ENCODE measurements around the gene P2RY8.
"Not testable (repeated sequence)": the region's sequence is repeated elsewhere in the genome, so short reads cannot be mapped to it uniquely, and the experiment has no call there.

P2RY8 gene

DNA sequence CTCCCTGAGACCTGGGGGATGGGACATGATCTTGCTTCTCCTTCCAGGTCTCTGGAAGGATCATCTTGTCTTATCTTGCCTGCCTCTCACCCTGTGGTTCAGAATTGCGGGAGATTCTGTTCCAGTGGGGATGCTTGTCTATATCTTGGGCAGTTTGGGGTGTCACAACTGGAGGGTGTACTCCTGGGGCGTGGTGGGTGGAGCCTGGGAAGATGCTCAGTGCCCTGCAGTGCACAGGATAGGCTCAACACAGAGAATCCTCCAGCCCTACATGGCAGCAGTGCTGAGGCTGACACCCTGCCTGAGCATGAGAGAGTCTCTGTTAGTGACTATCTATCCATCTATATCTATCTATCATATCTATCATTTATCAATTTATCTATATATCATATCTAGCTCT is 7.7 kb downstream of the P2RY8 start:
- TF ChIP-seq YY1 (IDR thresholded peaks at IDR 0.05; ENCODE audit: insufficient read depth, insufficient read length) (no peak), SUZ12 (IDR thresholded peaks at IDR 0.05; ENCODE audit: extremely low read depth, insufficient read depth, insufficient read length) (no peak), ZNF274 (IDR thresholded peaks at IDR 0.05; ENCODE audit: low read depth, low read length) (no peak)
- Histone ChIP-seq H3K36me3 (ENCODE audit: insufficient read depth, insufficient read length, low read length) (no peaks in the 10 kb centered on the region), H3K27me3 (ENCODE audit: insufficient read depth, insufficient read length) (peaks cover 10% of the 10 kb centered on the region), H3K4me3 (ENCODE audit: insufficient read length, low read depth) (no peak overlapping the region), H3K9me3 (ENCODE audit: insufficient read depth, low read length) (no peaks in the 10 kb centered on the region), H3K4me1 (ENCODE audit: insufficient read depth, insufficient read length) (peaks cover 2% of the 10 kb centered on the region), H3K9ac (ENCODE audit: insufficient read length, low read depth) (no peak overlapping the region)
- DNase-seq (ENCODE audit: low read depth, low spot score) = no peak

- TF ChIP-seq ZNF274 (IDR thresholded peaks at IDR 0.05; ENCODE audit: low read depth, low read length) (no peak), YY1 (IDR thresholded peaks at IDR 0.05; ENCODE audit: insufficient read depth, insufficient read length) (no peak), SUZ12 (IDR thresholded peaks at IDR 0.05; ENCODE audit: extremely low read depth, insufficient read depth, insufficient read length) (no peak)
- no peak for DNase-seq (ENCODE audit: low read depth, low spot score)
- Histone ChIP-seq H3K27me3 (ENCODE audit: insufficient read depth, insufficient read length) (peaks cover 10% of the 10 kb centered on the region), H3K4me3 (ENCODE audit: insufficient read length, low read depth) (no peak overlapping the region), H3K9ac (ENCODE audit: insufficient read length, low read depth) (no peak overlapping the region), H3K36me3 (ENCODE audit: insufficient read depth, insufficient read length, low read length) (no peaks in the 10 kb centered on the region), H3K9me3 (ENCODE audit: insufficient read depth, low read length) (no peaks in the 10 kb centered on the region), H3K4me1 (ENCODE audit: insufficient read depth, insufficient read length) (no peaks in the 10 kb centered on the region)
These were observed 8.1 kb downstream of the P2RY8 start for GRCh38 chrX:1528884-1529203.

DNA sequence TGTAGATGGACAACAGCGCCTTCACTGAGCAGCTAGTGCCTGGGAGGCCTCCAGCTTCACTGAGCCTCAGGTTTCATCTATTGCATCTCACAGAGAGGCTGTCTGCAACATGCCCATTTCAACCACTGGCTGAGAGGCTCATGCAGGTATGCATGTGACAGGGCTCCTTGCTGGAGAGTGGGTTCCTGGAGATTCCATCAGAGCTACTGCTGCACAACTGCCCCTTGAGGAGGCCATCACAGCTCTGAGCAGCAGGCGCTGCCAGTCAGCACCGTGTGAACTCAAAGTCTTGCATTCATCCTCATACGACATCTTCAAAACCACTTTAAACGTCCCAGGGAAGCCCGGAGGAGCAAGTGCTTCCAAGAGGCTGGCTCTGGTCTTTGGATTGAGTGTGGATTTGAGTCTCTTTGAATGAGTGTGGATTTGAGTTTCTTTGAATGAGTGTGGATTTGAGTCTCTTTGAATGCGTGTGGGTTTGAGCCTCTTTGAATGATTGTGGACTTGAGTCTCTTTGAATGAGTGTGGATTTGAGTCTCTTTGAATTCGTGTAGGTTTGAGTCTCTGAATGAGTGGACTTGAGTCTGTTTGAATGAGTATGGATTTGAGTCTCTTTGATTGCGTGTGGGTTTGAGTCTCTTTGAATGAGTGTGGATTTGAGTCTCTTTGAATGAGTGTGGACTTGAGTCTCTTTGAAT is 8.7 kb downstream of the P2RY8 start:
- Histone ChIP-seq H3K27me3 (ENCODE audit: insufficient read depth, insufficient read length) (peaks cover 10% of the 10 kb centered on the region), H3K9me3 (ENCODE audit: insufficient read depth, low read length) (no peaks in the 10 kb centered on the region), H3K36me3 (ENCODE audit: insufficient read depth, insufficient read length, low read length) (no peaks in the 10 kb centered on the region), H3K4me1 (ENCODE audit: insufficient read depth, insufficient read length) (no peaks in the 10 kb centered on the region), H3K9ac (ENCODE audit: insufficient read length, low read depth) (no peak overlapping the region), H3K4me3 (ENCODE audit: insufficient read length, low read depth) (no peak overlapping the region)
- TF ChIP-seq SUZ12 (IDR thresholded peaks at IDR 0.05; ENCODE audit: extremely low read depth, insufficient read depth, insufficient read length) (no peak), YY1 (IDR thresholded peaks at IDR 0.05; ENCODE audit: insufficient read depth, insufficient read length) (no peak), ZNF274 (IDR thresholded peaks at IDR 0.05; ENCODE audit: low read depth, low read length) (no peak)
- no peak for DNase-seq (ENCODE audit: low read depth, low spot score)

- TF ChIP-seq ZNF274 (IDR thresholded peaks at IDR 0.05; ENCODE audit: low read depth, low read length) = no peak
- TF ChIP-seq YY1 (IDR thresholded peaks at IDR 0.05; ENCODE audit: insufficient read depth, insufficient read length) = no peak
- TF ChIP-seq SUZ12 (IDR thresholded peaks at IDR 0.05; ENCODE audit: extremely low read depth, insufficient read depth, insufficient read length) = no peak
- peaks cover 10% of the 10 kb centered on the region for H3K27me3 ChIP-seq (ENCODE audit: insufficient read depth, insufficient read length)
- no peak for DNase-seq (ENCODE audit: low read depth, low spot score)
These were observed 9.5 kb downstream of the P2RY8 start for GRCh38 chrX:1527457-1527856.

DNA sequence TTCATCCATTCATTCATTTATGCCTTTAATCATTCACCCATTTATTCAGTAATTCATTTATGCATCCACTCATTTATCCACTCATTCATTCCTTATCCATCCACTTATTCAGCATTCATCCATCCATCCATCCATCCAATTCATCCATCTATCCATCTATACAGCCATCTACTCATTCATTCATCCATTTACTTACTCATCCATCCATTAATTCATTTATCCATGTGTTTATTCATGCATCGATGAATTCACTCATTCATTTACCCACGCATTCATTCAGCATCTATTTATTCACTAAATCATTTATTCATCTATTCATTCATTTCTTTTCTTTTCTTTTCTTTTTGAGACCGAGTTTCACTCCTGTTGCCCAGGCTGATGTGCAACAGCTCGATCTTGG is 10.4 kb downstream of the P2RY8 start:
- no peak for DNase-seq (ENCODE audit: low read depth, low spot score)
- peaks cover 3% of the 10 kb centered on the region for H3K4me1 ChIP-seq (ENCODE audit: insufficient read depth, insufficient read length)
- peaks cover 10% of the 10 kb centered on the region for H3K27me3 ChIP-seq (ENCODE audit: insufficient read depth, insufficient read length)
- TF ChIP-seq ZNF274 (IDR thresholded peaks at IDR 0.05; ENCODE audit: low read depth, low read length) (no peak), YY1 (IDR thresholded peaks at IDR 0.05; ENCODE audit: insufficient read depth, insufficient read length) (no peak), SUZ12 (IDR thresholded peaks at IDR 0.05; ENCODE audit: extremely low read depth, insufficient read depth, insufficient read length) (no peak)
- H3K9me3 ChIP-seq (ENCODE audit: insufficient read depth, low read length) = no peaks in the 10 kb centered on the region
- no peaks in the 10 kb centered on the region for H3K36me3 ChIP-seq (ENCODE audit: insufficient read depth, insufficient read length, low read length)
- H3K4me3 ChIP-seq (ENCODE audit: insufficient read length, low read depth) = no peak overlapping the region
- H3K9ac ChIP-seq (ENCODE audit: insufficient read length, low read depth) = no peak overlapping the region

More at GRCh38 chrX:1527457-1527856, 9.5 kb downstream of the P2RY8 start:
- Histone ChIP-seq H3K4me1 (ENCODE audit: insufficient read depth, insufficient read length) (peaks cover under 1% of the 10 kb centered on the region), H3K9me3 (ENCODE audit: insufficient read depth, low read length) (no peaks in the 10 kb centered on the region), H3K36me3 (ENCODE audit: insufficient read depth, insufficient read length, low read length) (no peaks in the 10 kb centered on the region), H3K9ac (ENCODE audit: insufficient read length, low read depth) (no peak overlapping the region), H3K4me3 (ENCODE audit: insufficient read length, low read depth) (no peak overlapping the region)

- Histone ChIP-seq H3K27me3 (ENCODE audit: insufficient read depth, insufficient read length) (peaks cover 8% of the 10 kb centered on the region), H3K9me3 (ENCODE audit: insufficient read depth, low read length) (no peaks in the 10 kb centered on the region), H3K36me3 (ENCODE audit: insufficient read depth, insufficient read length, low read length) (no peaks in the 10 kb centered on the region), H3K4me1 (ENCODE audit: insufficient read depth, insufficient read length) (peaks cover 3% of the 10 kb centered on the region), H3K4me3 (ENCODE audit: insufficient read length, low read depth) (no peak overlapping the region), H3K9ac (ENCODE audit: insufficient read length, low read depth) (no peak overlapping the region)
- TF ChIP-seq SUZ12 (IDR thresholded peaks at IDR 0.05; ENCODE audit: extremely low read depth, insufficient read depth, insufficient read length) (no peak), YY1 (IDR thresholded peaks at IDR 0.05; ENCODE audit: insufficient read depth, insufficient read length) (no peak), ZNF274 (IDR thresholded peaks at IDR 0.05; ENCODE audit: low read depth, low read length) (no peak)
- no peak for DNase-seq (ENCODE audit: low read depth, low spot score)
These were observed 11.2 kb downstream of the P2RY8 start for GRCh38 chrX:1525583-1526355.

DNA sequence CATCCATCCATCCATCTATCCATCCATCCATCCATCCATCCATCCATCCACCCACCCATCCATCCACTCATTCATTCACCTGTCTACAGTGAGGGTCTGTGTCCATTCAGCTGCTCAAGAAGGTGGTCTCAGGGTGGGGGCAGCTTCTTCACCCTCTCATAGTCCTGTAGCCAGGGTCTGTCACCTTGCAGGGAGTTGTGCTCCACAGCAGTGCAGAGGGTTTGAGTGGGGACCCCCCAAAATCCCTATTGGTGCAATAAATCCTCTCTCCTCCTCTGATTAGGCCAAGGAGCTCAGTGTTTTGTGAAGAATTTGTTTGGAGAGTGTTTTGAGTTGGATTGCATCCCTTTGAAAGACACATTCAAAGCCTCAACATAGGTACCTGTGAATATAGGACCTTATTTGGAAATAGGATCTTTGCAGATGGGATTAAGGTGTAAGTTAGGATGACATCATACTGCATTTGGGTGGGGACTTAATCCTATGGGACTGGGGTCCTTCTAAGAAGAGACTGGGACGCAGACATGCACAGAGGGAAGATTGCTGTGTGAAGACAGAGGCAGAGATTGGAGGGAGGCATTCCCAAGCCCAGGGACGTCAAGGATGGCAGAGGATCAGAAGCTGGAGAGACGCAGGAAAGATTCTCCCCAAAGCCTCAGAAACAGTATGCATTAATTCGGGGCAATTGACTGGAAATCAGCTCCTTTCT is 12.0 kb downstream of the P2RY8 start:
- H3K9me3 ChIP-seq (ENCODE audit: insufficient read depth, low read length) = no peaks in the 10 kb centered on the region
- no peak for TF ChIP-seq SUZ12 (IDR thresholded peaks at IDR 0.05; ENCODE audit: extremely low read depth, insufficient read depth, insufficient read length)
- TF ChIP-seq YY1 (IDR thresholded peaks at IDR 0.05; ENCODE audit: insufficient read depth, insufficient read length) = no peak
- no peak for TF ChIP-seq ZNF274 (IDR thresholded peaks at IDR 0.05; ENCODE audit: low read depth, low read length)
- H3K4me3 ChIP-seq (ENCODE audit: insufficient read length, low read depth) = no peak overlapping the region
- DNase-seq (ENCODE audit: low read depth, low spot score) = no peak
- H3K9ac ChIP-seq (ENCODE audit: insufficient read length, low read depth) = no peak overlapping the region
- H3K27me3 ChIP-seq (ENCODE audit: insufficient read depth, insufficient read length) = peaks cover 8% of the 10 kb centered on the region
- peaks cover 3% of the 10 kb centered on the region for H3K4me1 ChIP-seq (ENCODE audit: insufficient read depth, insufficient read length)
- no peaks in the 10 kb centered on the region for H3K36me3 ChIP-seq (ENCODE audit: insufficient read depth, insufficient read length, low read length)

GRCh38 chrX:1522905-1523304 is 14.1 kb downstream of the P2RY8 start:
- not testable (repeated sequence) for H3K36me3 ChIP-seq (ENCODE audit: insufficient read depth, insufficient read length, low read length); H3K9me3 ChIP-seq (ENCODE audit: insufficient read depth, low read length); DNase-seq (ENCODE audit: low read depth, low spot score); H3K9ac ChIP-seq (ENCODE audit: insufficient read length, low read depth); H3K4me3 ChIP-seq (ENCODE audit: insufficient read length, low read depth); H3K4me1 ChIP-seq (ENCODE audit: insufficient read depth, insufficient read length); H3K27me3 ChIP-seq (ENCODE audit: insufficient read depth, insufficient read length)

All from NT2/D1 (cell line).